ENCODE results near the gene ENO1. TPM values are rescaled to one million over a fixed set of nuclear protein-coding genes. Genes with fewer than 3 reads are reported as not detected.

Gene ENO1
- total and polyA plus RNA-seq, 9 of the 15 experiments (the other 6 are each of a cell fraction or from before 2014, with no cell fraction given), result 2,249 to 7,472 (median 2,868) TPM

DNA sequence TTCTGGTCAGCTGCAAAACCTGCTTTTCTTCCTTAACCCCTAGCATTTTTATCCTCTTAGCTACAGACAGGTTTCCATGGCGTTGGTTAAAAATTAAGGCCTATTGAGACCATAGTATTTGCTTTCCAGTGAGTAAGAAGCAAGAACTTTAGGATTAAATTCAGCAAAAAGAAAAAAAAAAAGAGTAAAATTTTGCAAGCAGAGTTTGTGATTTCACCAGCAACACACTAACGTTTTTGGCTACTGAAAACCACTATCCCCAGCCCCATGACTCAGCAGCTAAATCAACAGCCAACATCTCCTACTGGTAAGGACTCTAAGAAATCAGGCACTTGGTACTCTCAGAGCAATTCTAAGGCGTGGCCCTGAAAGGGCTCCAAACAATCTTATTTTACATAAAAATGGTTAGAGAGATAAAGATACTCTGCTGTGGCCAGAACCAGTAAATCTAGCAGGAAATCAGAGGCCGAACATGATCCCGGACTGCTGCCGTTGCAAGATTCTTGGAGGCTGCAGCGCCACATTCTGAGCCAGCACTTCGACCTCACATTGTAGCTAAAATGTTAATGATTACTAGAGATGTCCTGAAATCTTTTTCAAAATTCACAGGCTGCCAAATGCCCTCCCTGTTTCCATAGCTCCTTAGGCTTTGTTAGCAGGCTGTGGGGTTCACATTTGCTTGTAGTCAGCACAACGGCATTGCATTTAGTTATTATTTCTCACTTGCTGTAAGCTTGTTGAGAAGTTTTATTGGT lies 1.6 kb upstream of the ENO1 start (continued):
- TF ChIP-seq NR4A1 (CRISPR knock-in tag; IDR thresholded peaks at IDR 0.05), result no peak
- TF ChIP-seq NR4A1 (tag; IDR thresholded peaks at IDR 0.05), result no peak
- no peak for TF ChIP-seq POLR3A (IDR thresholded peaks at IDR 0.05; ENCODE audit: borderline replicate concordance, extremely low read depth, insufficient read depth, insufficient read length)
- TF ChIP-seq CBFA2T2 (conservative IDR thresholded peaks at IDR 0.05), result peak; percentile 59
- TF ChIP-seq SREBF1 (IDR thresholded peaks at IDR 0.05; ENCODE audit: borderline replicate concordance, low read depth, low read length), result no peak
- no peak for TF ChIP-seq ZC3H4 (CRISPR knock-in tag; IDR thresholded peaks at IDR 0.05; ENCODE audit: borderline replicate concordance)
- no peak for TF ChIP-seq ZNF175 (CRISPR knock-in tag; IDR thresholded peaks at IDR 0.05; ENCODE audit: low read depth)
- TF ChIP-seq THRB (CRISPR knock-in tag; conservative IDR thresholded peaks at IDR 0.05), result 0 out of 2 replicates have a peak, but pooled peaks have one; percentile 51
- peak; percentile 64; the same call in 1 of the 2 replicates for TF ChIP-seq LEF1 (IDR thresholded peaks at IDR 0.05)
- peak; percentile 82 for TF ChIP-seq CBFA2T3 (IDR thresholded peaks at IDR 0.05)
- no peak for TF ChIP-seq RBM22 (IDR thresholded peaks at IDR 0.05; ENCODE audit: low read depth, low read length, poor library complexity, severe bottlenecking)
- TF ChIP-seq CHD1 (IDR thresholded peaks at IDR 0.05; ENCODE audit: low read length), result no peak
- no peak for TF ChIP-seq MCM2 (IDR thresholded peaks at IDR 0.05; ENCODE audit: low read depth)
- TF ChIP-seq KDM4B (IDR thresholded peaks at IDR 0.05; ENCODE audit: borderline replicate concordance in 2 of 2, low read depth in 1 of 2), result no peak
- TF ChIP-seq ZNF146 (CRISPR knock-in tag; IDR thresholded peaks at IDR 0.05; ENCODE audit: unreplicated experiment), result no peak
- TF ChIP-seq CAMTA2 (CRISPR knock-in tag; conservative IDR thresholded peaks at IDR 0.05), result no peak
- TF ChIP-seq ILF3 (IDR thresholded peaks at IDR 0.05; ENCODE audit: borderline replicate concordance), result no peak
- TF ChIP-seq COPS2 (conservative IDR thresholded peaks at IDR 0.05), result no peak
- no peak for TF ChIP-seq NFXL1 (CRISPR knock-in tag; IDR thresholded peaks at IDR 0.05)
- TF ChIP-seq, protein P1, sequence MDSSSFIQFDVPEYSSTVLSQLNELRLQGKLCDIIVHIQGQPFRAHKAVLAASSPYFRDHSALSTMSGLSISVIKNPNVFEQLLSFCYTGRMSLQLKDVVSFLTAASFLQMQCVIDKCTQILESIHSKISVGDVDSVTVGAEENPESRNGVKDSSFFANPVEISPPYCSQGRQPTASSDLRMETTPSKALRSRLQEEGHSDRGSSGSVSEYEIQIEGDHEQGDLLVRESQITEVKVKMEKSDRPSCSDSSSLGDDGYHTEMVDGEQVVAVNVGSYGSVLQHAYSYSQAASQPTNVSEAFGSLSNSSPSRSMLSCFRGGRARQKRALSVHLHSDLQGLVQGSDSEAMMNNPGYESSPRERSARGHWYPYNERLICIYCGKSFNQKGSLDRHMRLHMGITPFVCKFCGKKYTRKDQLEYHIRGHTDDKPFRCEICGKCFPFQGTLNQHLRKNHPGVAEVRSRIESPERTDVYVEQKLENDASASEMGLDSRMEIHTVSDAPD (CRISPR knock-in tag; IDR thresholded peaks at IDR 0.05), result no peak
- TF ChIP-seq RNF219 (CRISPR knock-in tag; IDR thresholded peaks at IDR 0.05), result no peak
- no peak for TF ChIP-seq ELF2 (CRISPR knock-in tag; IDR thresholded peaks at IDR 0.05)
- TF ChIP-seq ZNF830 (CRISPR knock-in tag; IDR thresholded peaks at IDR 0.05), result no peak
